Esophagus muscularis mucosa (tissue), 3 donors: ENCODE data around the gene OSBP2.

ENCODE experiments used
- CTCF ChIP-seq, 3 experiments: fragments of 200-600 bp in 2 of 3; fragments of 450-650 bp in 1 of 3; sonication (generic) in 2 of 3; IDR thresholded peaks; one replicate each; pipeline ENCODE4 v1.5.1; 2017 to 2019; ENCODE audit warnings: antibody characterized with exemption in 3 of 3, mild to moderate bottlenecking in 2 of 3, moderate library complexity in 1 of 3
- POLR2A ChIP-seq: fragments of 450-650 bp; IDR thresholded peaks from one replicate; pipeline ENCODE4 v1.6.1; 2017; ENCODE audit warnings: antibody characterized with exemption, moderate library complexity, mild to moderate bottlenecking, low read depth

- TF ChIP-seq POLR2A (no peak), CTCF (IDR thresholded peaks at IDR 0.05) (no peak)
These were observed 148.6 kb downstream of the OSBP2 start for GRCh38 chr22:30843245-30843644.
